HEK293 (cell line): ENCODE measurements around the gene COL9A1.
A peak's percentile ranks its signal among the peaks of the same experiment; 100 is the strongest.

ENCODE experiments used
- CTCF ChIA-PET: fragments of 350-600 bp; formaldehyde crosslinking; extraction: SDS; loops from one replicate; lab custom pipeline; 2021; ENCODE audit warnings: antibody characterized with exemption; lab: Yijun Ruan, JAX
- POLR2A ChIA-PET: fragments of 300-600 bp; formaldehyde crosslinking; extraction: SDS; loops from one replicate; lab custom pipeline; 2020; ENCODE audit warnings: antibody characterized with exemption, inconsistent platforms; lab: Yijun Ruan, JAX
- H3K27ac ChIP-seq: fragments of 200-500 bp; sonication (Bioruptor generic); 2 replicates; pipeline ENCODE4 v1.5.1; 2014; ENCODE audit warnings: low read depth, low read length, control low read depth, inconsistent platforms; ENCODE audit errors: extremely low read depth
- H3K36me3 ChIP-seq, 2 experiments: fragments of 200-500 bp in 1 of 2; sonication (Bioruptor generic) in 1 of 2; 1 replicate in 1 of 2; 2 replicates in 1 of 2; pipeline ENCODE4 v1.5.1; 2014 to 2017; ENCODE audit warnings: inconsistent platforms in 2 of 2, low read length in 2 of 2; ENCODE audit not compliant: control insufficient read depth in 2 of 2, insufficient read depth in 1 of 2
- H3K4me1 ChIP-seq: fragments of 200-500 bp; sonication (Bioruptor generic); 2 replicates; pipeline ENCODE4 v1.5.1; 2014; ENCODE audit warnings: mild to moderate bottlenecking, low read length, inconsistent platforms; ENCODE audit not compliant: control insufficient read depth, insufficient read depth
- H3K4me3 ChIP-seq: 2 replicates; pipeline ENCODE4 v1.5.1; 2011; ENCODE audit warnings: low read depth, mild to moderate bottlenecking, control low read depth, low read length, moderate library complexity
- H3K9me3 ChIP-seq: fragments of 200-500 bp; sonication (Bioruptor generic); 2 replicates; pipeline ENCODE4 v1.5.1; 2014; ENCODE audit warnings: low read depth, low read length, inconsistent platforms; ENCODE audit not compliant: control insufficient read depth, insufficient read depth
- KLF1 ChIP-seq: fragments of 450-650 bp; formaldehyde crosslinking; IDR thresholded peaks from 2 replicates; pipeline ENCODE4 v1.5.1; 2016; ENCODE audit warnings: missing biosample characterization, missing genetic modification characterization
- ZEB2 ChIP-seq: fragments of 450-650 bp; formaldehyde crosslinking; IDR thresholded peaks from 2 replicates; pipeline ENCODE4 v1.5.1; 2016; ENCODE audit warnings: missing biosample characterization, missing genetic modification characterization
- ZFP3 ChIP-seq: fragments of 450-650 bp; formaldehyde crosslinking; IDR thresholded peaks from 2 replicates; pipeline ENCODE4 v1.5.1; 2016; ENCODE audit warnings: low read depth, missing biosample characterization, missing genetic modification characterization
- ZNF112 ChIP-seq: fragments of 450-650 bp; formaldehyde crosslinking; IDR thresholded peaks from 2 replicates; pipeline ENCODE4 v1.5.0; 2017; ENCODE audit warnings: missing biosample characterization, missing genetic modification characterization
- ZNF121 ChIP-seq: fragments of 450-650 bp; formaldehyde crosslinking; IDR thresholded peaks from 2 replicates; pipeline ENCODE4 v1.5.1; 2016; ENCODE audit warnings: missing biosample characterization, missing genetic modification characterization
- ZNF2 ChIP-seq: fragments of 450-650 bp; formaldehyde crosslinking; IDR thresholded peaks from 2 replicates; pipeline ENCODE4 v1.5.1; 2016; ENCODE audit warnings: missing biosample characterization, missing genetic modification characterization
- ZNF223 ChIP-seq: fragments of 450-650 bp; formaldehyde crosslinking; IDR thresholded peaks from 2 replicates; pipeline ENCODE4 v1.5.1; 2016; ENCODE audit warnings: missing biosample characterization, missing genetic modification characterization
- ZNF24 ChIP-seq: fragments of 450-650 bp; formaldehyde crosslinking; IDR thresholded peaks from 2 replicates; pipeline ENCODE4 v1.5.1; 2016; ENCODE audit warnings: missing biosample characterization, missing genetic modification characterization
- ZNF48 ChIP-seq: fragments of 450-650 bp; formaldehyde crosslinking; IDR thresholded peaks from 2 replicates; pipeline ENCODE4 v1.5.1; 2016; ENCODE audit warnings: missing biosample characterization, missing genetic modification characterization
- ZNF560 ChIP-seq: fragments of 450-650 bp; formaldehyde crosslinking; IDR thresholded peaks from 2 replicates; pipeline ENCODE4 v1.5.1; 2017; ENCODE audit warnings: missing biosample characterization, missing genetic modification characterization, borderline replicate concordance
- ZNF777 ChIP-seq: fragments of 450-650 bp; formaldehyde crosslinking; IDR thresholded peaks from 2 replicates; pipeline ENCODE4 v1.5.1; 2017; ENCODE audit warnings: missing biosample characterization, missing genetic modification characterization, borderline replicate concordance
- ZXDB ChIP-seq: fragments of 450-650 bp; formaldehyde crosslinking; IDR thresholded peaks from 2 replicates; pipeline ENCODE4 v1.5.1; 2016; ENCODE audit warnings: missing biosample characterization, missing genetic modification characterization
- TF ChIP-seq, protein P1 (sequence below): fragments of 450-650 bp; IDR thresholded peaks from 2 replicates; pipeline ENCODE4 v1.5.1; 2018; ENCODE audit warnings: missing biosample characterization, missing genetic modification characterization
- TF ChIP-seq, protein P2 (sequence below): fragments of 450-650 bp; formaldehyde crosslinking; IDR thresholded peaks from 2 replicates; pipeline ENCODE4 v1.5.1; 2016; ENCODE audit warnings: missing biosample characterization, missing genetic modification characterization
- TF ChIP-seq, protein P3 (sequence below): fragments of 450-650 bp; formaldehyde crosslinking; IDR thresholded peaks from 2 replicates; pipeline ENCODE4 v1.5.1; 2016; ENCODE audit warnings: missing biosample characterization, missing genetic modification characterization, low read depth
- TF ChIP-seq, protein P4 (sequence below): fragments of 450-650 bp; formaldehyde crosslinking; IDR thresholded peaks from 2 replicates; pipeline ENCODE4 v1.5.1; 2016; ENCODE audit warnings: missing biosample characterization, missing genetic modification characterization
- TF ChIP-seq, protein P5 (sequence below): fragments of 450-650 bp; formaldehyde crosslinking; IDR thresholded peaks from 2 replicates; pipeline ENCODE4 v1.5.1; 2017; ENCODE audit warnings: missing biosample characterization, missing genetic modification characterization
- TF ChIP-seq, protein P6 (sequence below): fragments of 450-650 bp; formaldehyde crosslinking; IDR thresholded peaks from 2 replicates; pipeline ENCODE4 v1.5.1; 2016; ENCODE audit warnings: missing biosample characterization, missing genetic modification characterization

Gene COL9A1

DNA sequence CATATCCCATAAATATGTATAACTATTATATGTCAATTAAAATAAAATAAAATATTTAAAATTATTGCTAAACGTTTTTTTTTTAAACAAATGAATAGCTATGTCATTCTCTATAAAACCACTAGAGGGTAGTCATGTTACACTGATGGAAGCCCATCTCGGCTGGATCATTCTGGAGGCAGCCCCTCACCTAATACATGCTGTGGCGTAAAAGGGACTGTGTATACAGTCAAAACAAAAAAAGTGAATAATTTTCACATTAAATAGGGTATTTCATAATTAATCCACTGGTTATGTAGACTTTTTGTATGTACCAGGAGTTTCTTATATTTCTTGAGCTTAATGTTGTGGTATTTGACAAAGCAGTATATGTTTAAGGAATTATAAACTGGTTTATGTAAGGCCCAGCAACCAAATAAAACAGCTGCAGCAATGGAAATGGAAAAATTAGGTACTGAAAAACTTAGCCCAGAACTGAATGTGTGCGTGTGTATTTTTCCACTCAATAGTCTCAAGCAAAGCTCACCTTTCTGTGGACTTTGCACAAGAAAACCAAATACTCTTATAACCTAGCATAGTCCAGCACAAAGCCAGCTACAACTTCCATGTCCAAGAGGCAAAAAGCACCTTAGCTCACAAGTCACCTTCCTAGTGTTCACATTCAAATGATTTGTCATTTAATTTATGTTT lies 81.7 kb downstream of the COL9A1 start (continued):
- TF ChIP-seq ZNF48 (no peak), ZEB2 (tag by site-specific recombination) (no peak), ZNF112 (tag by site-specific recombination) (no peak), ZNF223 (tag by site-specific recombination) (no peak), ZNF560 (tag by site-specific recombination) (no peak), ZNF121 (no peak), ZNF2 (no peak), ZNF777 (tag by site-specific recombination) (no peak), ZNF24 (no peak), ZXDB (tag by site-specific recombination) (no peak), ZFP3 (tag by site-specific recombination) (no peak)
- TF ChIP-seq, protein P1, sequence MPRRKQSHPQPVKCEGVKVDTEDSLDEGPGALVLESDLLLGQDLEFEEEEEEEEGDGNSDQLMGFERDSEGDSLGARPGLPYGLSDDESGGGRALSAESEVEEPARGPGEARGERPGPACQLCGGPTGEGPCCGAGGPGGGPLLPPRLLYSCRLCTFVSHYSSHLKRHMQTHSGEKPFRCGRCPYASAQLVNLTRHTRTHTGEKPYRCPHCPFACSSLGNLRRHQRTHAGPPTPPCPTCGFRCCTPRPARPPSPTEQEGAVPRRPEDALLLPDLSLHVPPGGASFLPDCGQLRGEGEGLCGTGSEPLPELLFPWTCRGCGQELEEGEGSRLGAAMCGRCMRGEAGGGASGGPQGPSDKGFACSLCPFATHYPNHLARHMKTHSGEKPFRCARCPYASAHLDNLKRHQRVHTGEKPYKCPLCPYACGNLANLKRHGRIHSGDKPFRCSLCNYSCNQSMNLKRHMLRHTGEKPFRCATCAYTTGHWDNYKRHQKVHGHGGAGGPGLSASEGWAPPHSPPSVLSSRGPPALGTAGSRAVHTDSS (tag by site-specific recombination): no peak
- TF ChIP-seq, protein P2, sequence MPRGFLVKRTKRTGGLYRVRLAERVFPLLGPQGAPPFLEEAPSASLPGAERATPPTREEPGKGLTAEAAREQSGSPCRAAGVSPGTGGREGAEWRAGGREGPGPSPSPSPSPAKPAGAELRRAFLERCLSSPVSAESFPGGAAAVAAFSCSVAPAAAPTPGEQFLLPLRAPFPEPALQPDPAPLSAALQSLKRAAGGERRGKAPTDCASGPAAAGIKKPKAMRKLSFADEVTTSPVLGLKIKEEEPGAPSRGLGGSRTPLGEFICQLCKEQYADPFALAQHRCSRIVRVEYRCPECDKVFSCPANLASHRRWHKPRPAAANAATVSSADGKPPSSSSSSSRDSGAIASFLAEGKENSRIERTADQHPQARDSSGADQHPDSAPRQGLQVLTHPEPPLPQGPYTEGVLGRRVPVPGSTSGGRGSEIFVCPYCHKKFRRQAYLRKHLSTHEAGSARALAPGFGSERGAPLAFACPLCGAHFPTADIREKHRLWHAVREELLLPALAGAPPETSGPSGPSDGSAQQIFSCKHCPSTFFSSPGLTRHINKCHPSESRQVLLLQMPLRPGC: no peak
- TF ChIP-seq, protein P3, sequence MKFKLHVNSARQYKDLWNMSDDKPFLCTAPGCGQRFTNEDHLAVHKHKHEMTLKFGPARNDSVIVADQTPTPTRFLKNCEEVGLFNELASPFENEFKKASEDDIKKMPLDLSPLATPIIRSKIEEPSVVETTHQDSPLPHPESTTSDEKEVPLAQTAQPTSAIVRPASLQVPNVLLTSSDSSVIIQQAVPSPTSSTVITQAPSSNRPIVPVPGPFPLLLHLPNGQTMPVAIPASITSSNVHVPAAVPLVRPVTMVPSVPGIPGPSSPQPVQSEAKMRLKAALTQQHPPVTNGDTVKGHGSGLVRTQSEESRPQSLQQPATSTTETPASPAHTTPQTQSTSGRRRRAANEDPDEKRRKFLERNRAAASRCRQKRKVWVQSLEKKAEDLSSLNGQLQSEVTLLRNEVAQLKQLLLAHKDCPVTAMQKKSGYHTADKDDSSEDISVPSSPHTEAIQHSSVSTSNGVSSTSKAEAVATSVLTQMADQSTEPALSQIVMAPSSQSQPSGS (tag by site-specific recombination): 0 out of 2 replicates have a peak, but pooled peaks have one; percentile 9

DNA sequence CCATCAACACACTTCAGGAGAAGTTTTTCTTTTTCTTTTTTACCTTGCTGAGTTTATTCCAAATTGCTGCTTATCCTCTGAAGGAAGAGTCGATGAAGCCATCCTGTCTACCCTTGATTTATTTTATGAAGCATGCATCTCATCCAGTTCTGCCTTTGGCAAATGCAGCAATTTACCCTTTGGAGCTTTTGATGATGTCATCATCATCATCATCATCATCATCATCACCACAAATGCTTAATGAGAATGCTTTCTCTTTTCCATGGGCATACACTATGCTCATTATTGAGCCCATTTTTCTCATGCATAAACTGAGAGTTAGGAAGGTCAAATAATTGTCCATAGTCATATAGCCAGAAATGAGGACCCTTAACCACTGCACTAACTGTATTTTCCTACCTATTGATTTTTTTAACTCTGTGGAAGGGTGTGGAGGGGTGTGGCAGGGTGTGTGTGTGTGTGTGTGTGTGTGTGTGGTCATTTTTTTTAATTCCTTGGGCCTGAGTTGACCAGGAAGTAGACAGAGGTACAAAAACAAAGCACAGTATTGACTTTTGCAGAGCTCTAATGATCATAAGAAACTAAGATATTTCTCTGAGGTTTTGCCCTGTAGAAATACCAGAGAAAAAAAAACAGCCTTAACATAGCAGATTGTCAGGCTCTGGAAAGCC lies 82.8 kb downstream of the COL9A1 start:
- POLR2A ChIA-PET: no interaction called here
- Histone ChIP-seq H3K9me3 (no peaks in the 10 kb centered on the region), H3K36me3 (no peaks in the 10 kb centered on the region), H3K4me1 (no peaks in the 10 kb centered on the region), H3K27ac (no peak overlapping the region), H3K4me3 (no peak overlapping the region)
- CTCF ChIA-PET: interaction anchor here (0.6 to 5.7 kb wide), 31 partner anchors 9 to 1030 kb away, joined by 3 to 112 read pairs (median 7); no protein-coding TSS in a partner anchor
- TF ChIP-seq, protein P4, sequence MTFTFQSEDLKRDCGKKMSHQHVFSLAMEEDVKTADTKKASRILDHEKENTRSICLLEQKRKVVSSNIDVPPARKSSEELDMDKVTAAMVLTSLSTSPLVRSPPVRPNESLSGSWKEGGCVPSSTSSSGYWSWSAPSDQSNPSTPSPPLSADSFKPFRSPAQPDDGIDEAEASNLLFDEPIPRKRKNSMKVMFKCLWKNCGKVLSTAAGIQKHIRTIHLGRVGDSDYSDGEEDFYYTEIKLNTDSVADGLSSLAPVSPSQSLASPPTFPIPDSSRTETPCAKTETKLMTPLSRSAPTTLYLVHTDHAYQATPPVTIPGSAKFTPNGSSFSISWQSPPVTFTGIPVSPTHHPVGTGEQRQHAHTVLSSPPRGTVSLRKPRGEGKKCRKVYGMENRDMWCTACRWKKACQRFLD: no peak
- TF ChIP-seq, protein P3 (tag by site-specific recombination): peak; percentile 80
- peak; percentile 79 for TF ChIP-seq KLF1 (tag by site-specific recombination)
- TF ChIP-seq, protein P5, sequence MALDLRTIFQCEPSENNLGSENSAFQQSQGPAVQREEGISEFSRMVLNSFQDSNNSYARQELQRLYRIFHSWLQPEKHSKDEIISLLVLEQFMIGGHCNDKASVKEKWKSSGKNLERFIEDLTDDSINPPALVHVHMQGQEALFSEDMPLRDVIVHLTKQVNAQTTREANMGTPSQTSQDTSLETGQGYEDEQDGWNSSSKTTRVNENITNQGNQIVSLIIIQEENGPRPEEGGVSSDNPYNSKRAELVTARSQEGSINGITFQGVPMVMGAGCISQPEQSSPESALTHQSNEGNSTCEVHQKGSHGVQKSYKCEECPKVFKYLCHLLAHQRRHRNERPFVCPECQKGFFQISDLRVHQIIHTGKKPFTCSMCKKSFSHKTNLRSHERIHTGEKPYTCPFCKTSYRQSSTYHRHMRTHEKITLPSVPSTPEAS (tag by site-specific recombination): 0 out of 2 replicates have a peak, but pooled peaks have one; percentile 35
- TF ChIP-seq, protein P1 (tag by site-specific recombination): peak; percentile 88
- TF ChIP-seq, protein P6, sequence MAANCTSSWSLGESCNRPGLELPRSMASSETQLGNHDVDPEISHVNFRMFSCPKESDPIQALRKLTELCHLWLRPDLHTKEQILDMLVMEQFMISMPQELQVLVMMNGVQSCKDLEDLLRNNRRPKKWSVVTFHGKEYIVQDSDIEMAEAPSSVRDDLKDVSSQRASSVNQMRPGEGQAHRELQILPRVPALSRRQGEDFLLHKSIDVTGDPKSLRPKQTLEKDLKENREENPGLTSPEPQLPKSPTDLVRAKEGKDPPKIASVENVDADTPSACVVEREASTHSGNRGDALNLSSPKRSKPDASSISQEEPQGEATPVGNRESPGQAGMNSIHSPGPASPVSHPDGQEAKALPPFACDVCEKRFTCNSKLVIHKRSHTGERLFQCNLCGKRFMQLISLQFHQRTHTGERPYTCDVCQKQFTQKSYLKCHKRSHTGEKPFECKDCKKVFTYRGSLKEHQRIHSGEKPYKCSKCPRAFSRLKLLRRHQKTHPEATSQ (tag by site-specific recombination): no peak
